HG02840 (cell line): ENCODE results near the gene PYROXD2.

Experiments
- ATAC-seq: cut with Tn5 transposase; IDR thresholded peaks from one replicate; pipeline ENCODE4 v1.9.1; 2021; ENCODE audit warnings: mild to moderate bottlenecking, moderate library complexity, moderate number of reproducible peaks; ENCODE audit not compliant: unreplicated experiment, low FRiP score

The PYROXD2 gene

GRCh38 chr10:98417481-98417959 is 2.5 kb upstream of the PYROXD2 start:
- no peak for ATAC-seq

GRCh38 chr10:98416606-98417388 is 1.8 kb upstream of the PYROXD2 start:
- ATAC-seq = no peak

DNA sequence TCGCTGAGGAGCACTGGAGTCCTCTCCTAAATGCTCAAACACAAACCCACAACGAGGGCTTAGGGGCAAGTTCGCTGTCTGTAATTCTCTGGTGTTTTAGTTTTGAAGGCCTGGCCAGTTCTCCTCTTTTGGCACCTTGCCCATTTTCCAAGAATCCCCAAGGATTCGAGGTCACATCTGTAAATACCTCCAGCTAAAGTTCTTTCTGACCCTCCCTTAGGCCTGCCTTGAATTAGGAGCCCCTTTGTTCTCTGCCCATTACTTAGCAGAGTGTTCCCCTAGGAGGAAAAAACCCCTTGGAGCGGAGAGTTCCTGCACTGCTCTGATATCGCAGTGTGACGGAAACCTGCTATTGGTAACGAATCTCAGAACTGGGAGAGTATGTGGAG is 743 bp upstream of the PYROXD2 start:
- ATAC-seq = no peak

DNA sequence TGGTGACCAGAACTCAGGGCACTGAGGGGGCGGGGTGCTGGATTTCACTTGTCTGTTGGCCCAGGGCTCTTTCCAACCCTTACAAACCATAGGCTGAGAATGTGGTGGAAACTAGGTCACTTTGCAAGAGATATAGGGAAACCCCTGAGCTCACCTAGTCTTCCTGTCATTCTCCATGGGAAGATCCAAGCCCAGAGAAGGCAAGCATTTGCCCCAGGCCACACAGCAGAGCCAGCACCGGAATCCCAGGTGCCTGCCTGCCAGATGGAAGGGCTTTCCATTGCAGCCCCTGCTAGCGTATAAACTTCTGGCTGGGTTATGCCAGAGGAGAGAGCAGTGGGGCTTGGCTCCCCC is 427 bp downstream of the PYROXD2 start:
- ATAC-seq = no peak

DNA sequence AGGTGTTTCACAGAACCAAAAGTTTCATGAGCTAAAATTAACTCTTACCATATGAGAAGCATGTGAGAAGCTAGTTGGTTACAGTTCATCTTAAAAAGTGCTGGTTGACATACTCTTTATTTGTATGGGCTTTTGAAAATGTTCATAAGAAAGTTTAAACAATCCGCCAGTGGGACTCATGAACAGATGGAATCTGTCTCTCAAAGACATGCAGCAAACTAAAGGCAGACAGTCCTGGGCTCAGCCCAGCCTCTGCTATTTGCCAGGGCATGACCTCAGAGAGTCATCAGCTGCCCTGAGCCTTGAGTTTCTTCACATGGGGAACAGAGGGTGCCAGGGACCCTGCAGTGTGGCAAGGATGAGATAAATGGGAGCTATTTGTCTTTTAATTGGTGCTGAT is 3.2 kb downstream of the PYROXD2 start:
- no peak for ATAC-seq

DNA sequence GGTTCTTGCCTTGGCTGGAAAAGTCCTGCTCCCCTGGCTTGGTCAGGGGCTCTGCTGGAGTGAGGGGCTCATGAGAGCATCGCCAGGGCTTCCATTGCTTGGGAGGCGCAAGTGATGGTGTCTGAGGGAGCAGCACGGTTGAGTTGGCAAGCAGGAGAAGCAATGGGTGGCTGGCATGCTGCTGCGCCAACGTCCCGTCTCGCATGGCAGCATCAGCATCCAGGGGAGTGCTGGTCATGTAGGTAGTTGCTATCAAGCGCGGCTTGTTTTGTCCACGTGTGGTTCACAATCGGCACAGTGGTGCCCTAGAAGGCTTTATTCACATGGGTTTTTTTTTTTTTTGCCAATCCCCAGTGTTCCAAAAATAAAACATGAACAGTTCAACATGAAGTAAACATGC is 3.8 kb downstream of the PYROXD2 start:
- no peak for ATAC-seq

- ATAC-seq = no peak
Observed at GRCh38 chr10:98410759-98411158, 4.2 kb downstream of the PYROXD2 start.

DNA sequence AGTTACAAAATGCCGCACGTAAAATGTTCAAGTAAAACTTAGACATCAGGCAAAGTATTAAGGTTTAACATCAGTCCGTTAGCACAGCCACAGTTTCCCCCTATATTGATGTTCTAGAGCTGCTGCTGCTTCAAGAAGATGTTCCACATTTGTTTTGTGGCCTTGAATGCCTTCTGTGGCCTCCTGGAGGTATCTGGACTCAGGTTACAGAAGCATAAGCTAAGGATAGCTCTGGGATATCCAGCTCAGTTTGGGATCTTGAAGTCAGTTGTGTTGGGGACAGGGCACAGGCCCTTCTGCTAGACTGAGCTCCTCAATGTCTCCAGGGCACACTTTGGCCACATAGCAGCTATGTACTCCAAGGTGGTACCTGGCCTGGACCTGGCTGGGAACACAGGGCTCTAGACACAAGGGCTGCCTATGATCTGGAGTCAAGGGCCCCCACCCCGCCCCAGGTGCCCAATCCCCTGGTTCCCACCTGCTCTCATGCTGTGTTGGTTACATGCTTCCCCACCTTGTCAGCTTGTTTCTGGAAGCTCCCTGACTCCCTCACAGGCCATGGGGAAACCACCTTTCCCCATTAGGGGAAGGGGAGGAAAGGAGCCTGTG is 4.7 kb downstream of the PYROXD2 start:
- no peak for ATAC-seq

- ATAC-seq = no peak
Observed at GRCh38 chr10:98408799-98409198, 6.2 kb downstream of the PYROXD2 start.

- no peak for ATAC-seq
Observed at GRCh38 chr10:98407744-98408241, 7.2 kb downstream of the PYROXD2 start.

- no peak for ATAC-seq
Observed at GRCh38 chr10:98407017-98407743, 7.8 kb downstream of the PYROXD2 start.

DNA sequence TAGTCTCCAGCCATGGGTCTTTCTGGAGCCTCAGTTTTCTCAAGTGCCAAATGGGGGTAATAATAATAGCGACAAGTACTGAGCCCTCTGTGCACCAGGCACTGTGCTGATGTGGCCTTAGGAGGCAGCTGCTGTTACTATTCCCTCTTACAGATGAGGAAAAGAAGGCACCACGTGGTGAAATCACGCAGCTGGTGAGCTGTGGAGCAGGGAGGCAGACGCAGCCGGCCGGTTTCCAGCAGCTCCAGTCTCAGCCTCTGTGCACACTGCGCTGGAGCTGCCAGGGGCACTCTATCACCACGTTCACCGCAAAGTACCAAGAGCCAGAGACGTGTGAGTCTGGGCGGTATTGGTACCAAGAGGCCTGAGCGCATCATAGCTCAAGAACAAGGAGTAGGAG is 9.6 kb downstream of the PYROXD2 start:
- ATAC-seq = no peak

DNA sequence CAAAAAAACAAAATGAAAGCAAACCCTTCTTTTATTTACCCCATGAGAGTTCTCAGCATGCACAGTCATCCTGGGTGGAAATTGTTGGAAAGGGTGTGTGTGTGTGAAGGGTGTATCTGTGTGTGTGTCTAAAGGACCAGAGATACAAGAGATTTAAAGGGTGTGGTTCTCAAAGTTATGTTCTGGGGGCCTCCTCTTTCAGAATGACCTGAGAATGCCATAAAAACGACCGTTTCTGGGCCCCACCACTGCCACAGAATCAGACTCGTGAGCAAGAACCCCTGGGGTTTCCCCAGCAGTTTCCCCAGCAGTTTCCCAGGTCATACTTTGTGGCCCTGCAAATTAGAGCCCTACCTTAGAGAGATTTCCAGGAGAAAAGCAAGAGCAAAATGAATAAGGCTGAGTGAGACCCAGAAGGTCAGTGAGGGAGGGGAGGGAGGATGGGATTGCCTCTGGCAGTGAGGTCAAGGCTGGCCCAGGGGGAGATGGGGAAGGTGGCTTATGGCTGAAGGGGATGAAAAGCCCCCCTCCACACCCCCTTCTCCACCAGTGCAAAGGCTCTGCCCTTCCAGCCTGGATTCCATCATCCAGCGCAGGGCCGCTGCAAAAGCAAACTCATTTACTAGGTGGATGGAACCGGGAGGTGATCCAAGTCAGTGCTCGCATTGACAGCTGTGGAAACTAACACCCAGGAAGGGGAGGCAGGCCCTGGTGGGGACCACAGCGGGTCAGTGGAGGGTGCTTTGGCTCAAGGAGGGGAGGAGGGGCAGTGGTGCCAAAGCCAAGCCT is 10.2 kb downstream of the PYROXD2 start:
- no peak for ATAC-seq

DNA sequence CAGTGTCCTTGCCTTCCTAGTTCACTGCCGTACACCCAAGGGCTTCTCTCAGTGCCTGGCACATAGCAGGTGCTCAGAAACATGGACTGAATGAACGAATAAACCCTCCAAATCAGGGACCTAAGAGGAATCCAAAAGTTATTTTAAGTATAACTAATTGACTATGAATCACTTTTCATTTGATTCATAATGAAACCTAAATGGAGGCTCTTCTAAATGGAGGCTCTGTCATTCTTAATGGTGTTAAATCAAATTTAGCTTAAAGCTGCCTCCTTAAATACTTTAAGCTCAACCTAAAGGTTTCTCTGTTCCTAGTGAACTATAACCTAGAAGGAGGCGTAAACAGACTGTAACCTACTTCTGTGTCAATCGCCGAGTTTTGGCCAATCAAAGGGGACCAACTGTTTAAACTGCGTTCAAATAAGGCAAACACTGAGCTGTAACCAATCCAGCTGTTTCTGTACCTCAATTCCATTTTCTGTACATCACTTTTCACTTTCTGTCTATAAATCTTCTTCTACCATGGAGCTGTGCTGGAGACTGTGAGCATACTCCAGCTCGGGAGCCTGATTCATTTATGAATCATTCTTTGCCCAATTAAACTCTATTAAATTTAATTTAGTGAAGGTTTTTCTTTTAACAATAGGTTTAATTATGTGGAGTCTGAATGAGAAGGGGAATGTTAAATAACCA is 11.0 kb downstream of the PYROXD2 start:
- ATAC-seq = no peak

DNA sequence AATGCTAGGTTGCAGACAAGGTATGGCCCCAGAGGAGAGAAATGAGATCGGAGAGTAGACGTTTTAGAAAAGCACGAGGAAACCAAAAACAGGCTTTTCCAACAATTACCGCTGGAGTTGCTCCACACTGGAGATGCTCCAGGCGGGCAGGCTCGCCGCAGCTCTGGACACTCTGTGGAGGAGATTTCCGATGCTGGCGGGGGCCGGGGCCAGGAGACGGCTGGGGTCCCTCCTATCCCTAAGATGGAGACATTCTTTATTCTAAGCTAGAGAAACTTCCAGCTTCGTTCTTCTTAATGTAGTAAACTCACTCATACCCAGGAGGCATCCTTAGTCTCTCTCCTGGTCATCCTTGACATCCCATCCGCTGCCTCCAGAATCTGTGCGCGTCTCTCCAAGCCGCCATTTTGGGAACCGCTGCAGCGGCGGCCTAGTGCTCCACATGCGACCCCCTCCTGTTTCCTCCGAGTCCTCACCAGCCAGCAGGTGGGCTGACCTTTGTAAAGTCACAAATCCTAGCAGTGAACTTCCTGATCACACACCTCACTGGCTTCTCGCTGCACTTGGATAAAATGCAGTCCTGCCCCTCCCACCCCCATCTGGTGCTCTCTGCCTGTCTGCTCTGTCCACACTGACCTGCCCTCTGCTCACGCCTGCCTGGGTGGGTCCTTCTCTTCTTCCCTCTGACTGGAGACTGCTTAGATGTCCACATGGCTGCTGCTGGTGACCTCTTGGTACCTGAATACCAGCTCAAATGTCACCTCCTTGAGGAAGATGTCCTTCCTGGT is 11.9 kb downstream of the PYROXD2 start:
- ATAC-seq = no peak

- no peak for ATAC-seq
Observed at GRCh38 chr10:98402478-98402877, 12.5 kb downstream of the PYROXD2 start.

DNA sequence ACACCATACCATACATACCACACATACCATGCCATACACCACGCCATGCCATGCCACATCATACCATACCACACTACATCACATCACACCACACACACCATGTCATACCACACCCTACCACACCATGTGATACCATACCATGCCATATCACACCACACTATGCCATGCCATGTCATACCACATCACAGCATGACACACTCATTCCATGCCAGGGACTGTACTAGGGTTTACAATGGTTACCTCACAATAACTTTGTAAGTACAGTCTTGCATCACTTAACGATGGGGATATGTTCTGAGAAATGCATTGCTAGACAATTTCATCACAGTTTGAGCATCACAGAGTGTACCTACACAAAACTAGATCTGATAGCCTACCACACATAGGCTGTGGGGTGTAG is 14.5 kb downstream of the PYROXD2 start:
- no peak for ATAC-seq

- no peak for ATAC-seq
Observed at GRCh38 chr10:98399784-98400183, 15.2 kb downstream of the PYROXD2 start.

DNA sequence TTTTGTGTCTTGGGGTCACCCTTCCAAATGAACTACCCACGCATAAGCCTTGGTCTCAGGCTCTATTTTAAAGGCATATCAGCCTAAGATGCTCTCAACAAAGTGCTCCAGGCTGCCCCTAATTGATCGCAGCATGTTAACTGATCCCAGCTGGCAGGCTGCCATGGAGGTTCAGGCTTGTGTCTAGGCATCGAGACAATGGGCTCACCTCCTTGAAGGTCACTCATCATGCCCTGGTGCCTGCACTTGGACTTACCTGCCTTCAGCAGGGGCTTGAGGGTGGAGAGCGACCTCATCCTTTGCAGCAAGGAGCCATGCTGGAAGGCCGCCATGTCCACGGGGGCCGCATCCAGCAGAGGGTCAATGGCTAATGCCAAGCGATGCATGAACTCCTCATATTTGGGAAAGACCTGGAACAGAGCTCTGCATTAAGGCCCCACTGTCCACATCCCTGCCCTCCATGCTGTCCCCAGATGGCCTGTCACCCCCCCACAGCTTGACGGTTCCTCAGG is 17.8 kb downstream of the PYROXD2 start:
- ATAC-seq = no peak
